Activated CD8-positive, alpha-beta T cell treated with anti-CD3 and anti-CD28 coated beads for 36 hours (primary cell): Measurements from ENCODE around the gene HCN4. TPM values are rescaled to one million over a fixed set of nuclear protein-coding genes. Genes with fewer than 3 reads are reported as not detected.

Experiments used
- ATAC-seq: fragments of 200-7000 bp; cut with Tn5 transposase; one replicate; pipeline ENCODE4 v1.10.0; 2021; ENCODE audit warnings: mild to moderate bottlenecking, moderate library complexity
- CTCF ChIA-PET: fragments of 350-600 bp; sonication (Branson Sonifier 250); formaldehyde crosslinking; loops from one replicate; lab custom pipeline; 2021; ENCODE audit warnings: antibody characterized with exemption; lab: Charles Lee
- POLR2A ChIA-PET: fragments of 350-600 bp; sonication (Branson Sonifier 250); formaldehyde crosslinking; loops from one replicate; lab custom pipeline; 2021; ENCODE audit warnings: antibody characterized with exemption; lab: Charles Lee
- DNase-seq: peaks from one replicate; pipeline ENCODE4 v3.0.0-alpha.2; 2020
- H3K27ac Mint-ChIP-seq: one replicate; pipeline ENCODE4 v1.8.0; 2021; ENCODE audit warnings: mild to moderate bottlenecking, mixed read lengths
- H3K27me3 Mint-ChIP-seq: one replicate; pipeline ENCODE4 v1.8.0; 2021; ENCODE audit warnings: mixed read lengths
- H3K36me3 Mint-ChIP-seq: one replicate; pipeline ENCODE4 v1.8.0; 2021; ENCODE audit warnings: low read depth, mixed read lengths
- H3K4me1 Mint-ChIP-seq: one replicate; pipeline ENCODE4 v1.8.0; 2021; ENCODE audit warnings: low read depth, mixed read lengths
- H3K4me3 Mint-ChIP-seq: one replicate; pipeline ENCODE4 v1.8.0; 2021; ENCODE audit warnings: mild to moderate bottlenecking, moderate library complexity, mixed read lengths
- H3K9me3 Mint-ChIP-seq: one replicate; pipeline ENCODE4 v1.8.0; 2021; ENCODE audit warnings: mixed read lengths
- CTCF ChIP-seq: fragments of 200-600 bp; IDR thresholded peaks from one replicate; pipeline ENCODE4 v1.8.0; 2022; ENCODE audit warnings: antibody characterized with exemption, mild to moderate bottlenecking
- intact Hi-C: fragments of 100-400 bp; cut with micrococcal nuclease; formaldehyde crosslinking; loops from one replicate; pipeline ENCODE4 v1.10.0; 2022
- total RNA-seq, 2 experiments: library from RNA; stranded (reverse); gene quantifications; one replicate each; pipeline ENCODE4 v1.2.3, GENCODE V29; 2021

Gene HCN4
- total RNA-seq, 2 experiments from 2014 or later: not detected

- DNase-seq (no peak), ATAC-seq (no peak)
- Mint-ChIP-seq H3K9me3 (no peaks in the 10 kb centered on the region), H3K4me1 (peaks cover 7% of the 10 kb centered on the region), H3K27ac (no peak overlapping the region), H3K4me3 (no peak overlapping the region), H3K36me3 (no peaks in the 10 kb centered on the region), H3K27me3 (peaks cover 15% of the 10 kb centered on the region)
- ChIA-PET POLR2A (no interaction called here), CTCF (no interaction called here)
- no peak for TF ChIP-seq CTCF
- intact Hi-C loops: no loop called here
Observed at GRCh38 chr15:73323956-73324355, 44.8 kb downstream of the HCN4 start.

DNA sequence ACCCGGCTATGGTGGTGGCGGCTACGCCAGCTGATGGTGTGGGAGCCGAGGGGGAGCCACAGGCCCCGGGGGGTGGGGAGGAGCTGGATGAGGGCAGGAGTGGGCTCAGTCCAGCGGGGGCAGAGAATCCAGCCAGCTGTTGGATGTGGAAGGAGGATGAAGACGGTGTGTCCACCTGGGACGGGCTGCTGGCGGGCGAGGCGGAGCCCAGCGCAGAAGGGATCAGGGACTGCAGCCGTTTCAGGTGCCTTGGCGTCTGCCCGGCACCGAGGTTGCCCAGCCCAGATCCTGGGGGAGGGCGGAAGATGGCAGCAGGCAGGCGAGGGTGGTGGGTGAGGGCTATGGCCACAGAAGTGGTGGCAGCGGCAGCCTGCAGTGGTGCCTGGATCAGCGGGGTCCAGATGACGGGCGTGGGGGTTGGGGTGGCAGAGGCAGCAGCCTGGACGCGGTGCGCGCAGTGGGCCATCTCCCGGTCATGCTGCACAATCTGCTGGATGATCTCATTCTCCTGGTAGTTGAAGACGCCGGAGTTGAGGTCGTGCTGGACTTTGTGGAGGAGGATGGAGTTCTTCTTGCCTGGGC lies 45.3 kb downstream of the HCN4 start:
- Mint-ChIP-seq H3K4me3 (no peak overlapping the region), H3K27ac (no peak overlapping the region), H3K9me3 (no peaks in the 10 kb centered on the region), H3K36me3 (no peaks in the 10 kb centered on the region), H3K27me3 (peaks cover 15% of the 10 kb centered on the region), H3K4me1 (peaks cover 7% of the 10 kb centered on the region)
- TF ChIP-seq CTCF: no peak
- ChIA-PET CTCF (no interaction called here), POLR2A (no interaction called here)
- DNase-seq (no peak), ATAC-seq (no peak)
- intact Hi-C loops: no loop called here

DNA sequence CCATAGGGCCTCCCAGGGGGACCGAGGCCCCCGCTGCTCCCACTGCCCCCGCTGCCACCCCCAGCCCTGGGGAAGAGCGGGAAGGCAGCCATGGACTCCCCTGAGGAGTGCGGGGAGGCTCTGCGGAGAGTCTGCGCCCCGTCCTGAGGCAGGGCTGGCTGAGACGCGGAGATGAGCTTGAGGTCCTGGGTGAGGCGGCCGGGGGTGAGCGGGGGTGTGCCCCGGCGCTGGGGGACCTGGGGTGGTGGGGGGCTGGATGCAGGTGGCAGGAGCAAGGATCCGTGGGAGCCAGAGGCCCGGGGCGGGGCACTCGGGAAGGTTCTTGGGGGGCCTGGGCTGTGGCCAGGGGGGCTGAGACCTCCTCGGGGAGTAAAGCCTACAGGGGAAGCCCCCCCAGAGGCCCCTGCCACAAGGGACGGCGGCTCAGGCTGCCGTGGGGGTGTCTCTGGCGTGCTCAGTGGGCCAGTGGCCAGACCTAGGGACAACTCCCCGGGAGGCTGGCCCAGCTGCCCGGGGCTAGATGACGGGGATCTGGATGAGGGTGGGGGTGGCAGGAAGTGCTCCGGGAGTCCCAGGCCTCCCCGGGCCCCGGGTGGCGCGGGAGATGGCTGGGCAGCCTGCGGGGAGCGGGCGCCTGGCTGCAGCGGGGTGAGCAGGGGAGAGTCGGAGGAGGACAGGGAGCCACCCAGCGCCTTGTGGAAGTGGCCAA lies 45.9 kb downstream of the HCN4 start:
- ATAC-seq (no peak), DNase-seq (no peak)
- intact Hi-C loops: no loop called here
- ChIA-PET CTCF (no interaction called here), POLR2A (no interaction called here)
- Mint-ChIP-seq H3K4me1 (peaks cover 7% of the 10 kb centered on the region), H3K9me3 (no peaks in the 10 kb centered on the region), H3K4me3 (no peak overlapping the region), H3K27ac (no peak overlapping the region), H3K27me3 (peaks cover 15% of the 10 kb centered on the region), H3K36me3 (no peaks in the 10 kb centered on the region)
- no peak for TF ChIP-seq CTCF

DNA sequence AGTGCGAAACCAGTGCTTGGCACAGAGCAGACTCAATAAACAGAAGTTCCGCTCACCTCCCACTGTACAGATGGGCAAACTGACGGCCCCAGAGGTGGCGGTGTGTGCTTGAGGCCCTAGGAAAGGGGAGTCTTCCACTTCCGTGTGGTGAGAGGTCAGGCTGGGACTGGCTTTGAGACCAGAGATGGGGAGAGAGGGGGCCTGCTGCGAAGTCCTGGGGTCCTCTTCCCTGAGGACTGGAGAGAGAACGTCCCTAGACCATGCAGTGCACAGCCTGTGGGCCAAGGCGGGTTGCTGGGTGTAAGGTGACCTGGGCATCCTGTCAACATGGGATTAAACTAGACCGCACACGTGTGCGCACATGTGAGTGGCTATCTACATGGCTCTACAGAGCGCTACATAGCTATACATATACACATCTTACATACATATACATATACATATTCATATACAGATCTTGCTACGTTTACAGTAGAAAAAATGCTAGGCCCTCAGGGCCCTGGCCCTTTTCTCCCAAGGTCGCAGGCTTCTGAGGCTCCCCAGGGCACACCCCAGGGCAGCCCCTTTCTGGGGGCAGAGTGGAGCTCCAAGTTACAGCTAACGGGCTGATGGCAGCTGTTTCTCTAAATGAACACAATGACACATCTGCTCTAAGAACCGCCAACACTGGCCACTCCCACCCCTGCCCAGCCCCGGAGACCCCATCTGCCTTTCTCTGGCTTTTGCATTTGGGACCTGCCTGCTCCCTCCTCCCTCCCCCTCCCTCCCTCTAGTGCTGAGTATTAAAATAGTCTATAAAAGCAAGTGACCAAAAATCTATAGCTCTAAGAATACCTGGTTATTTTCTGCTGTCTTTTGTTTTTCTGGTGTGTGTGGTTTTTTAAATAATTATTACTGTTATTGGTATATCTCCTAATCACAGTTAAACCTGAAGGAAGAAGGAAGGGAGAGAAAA lies 47.0 kb downstream of the HCN4 start:
- TF ChIP-seq CTCF: no peak
- H3K9me3 Mint-ChIP-seq: no peaks in the 10 kb centered on the region
- no peak overlapping the region for H3K27ac Mint-ChIP-seq
- H3K4me1 Mint-ChIP-seq: peaks cover 7% of the 10 kb centered on the region
- no peak for ATAC-seq
- intact Hi-C loops: no loop called here
- no peak overlapping the region for H3K4me3 Mint-ChIP-seq
- ChIA-PET POLR2A (no interaction called here), CTCF (no interaction called here)
- H3K27me3 Mint-ChIP-seq: peaks cover 19% of the 10 kb centered on the region
- no peak for DNase-seq
- no peaks in the 10 kb centered on the region for H3K36me3 Mint-ChIP-seq
